ENCODE measurements around the gene NAP1L1.

DNA sequence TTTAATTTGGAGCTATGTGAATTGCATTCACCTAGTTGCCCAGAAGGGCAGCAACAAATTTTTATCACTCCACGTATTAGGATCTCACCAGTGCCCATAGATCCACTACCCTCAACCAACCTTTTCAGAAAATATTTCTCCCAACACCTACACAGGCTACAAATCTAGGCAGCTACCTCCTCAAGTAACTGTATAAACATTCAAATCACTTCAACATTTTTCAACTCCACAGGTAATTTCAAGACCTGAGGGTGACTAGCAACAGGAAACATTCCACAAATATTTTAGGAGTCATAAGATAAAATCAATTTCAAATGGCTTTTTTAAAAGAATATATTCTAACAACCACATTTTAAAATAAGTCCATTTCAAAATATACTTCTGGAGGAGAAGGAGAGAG is 65.8 kb downstream of the NAP1L1 start:
- TF ChIP-seq, protein P1, sequence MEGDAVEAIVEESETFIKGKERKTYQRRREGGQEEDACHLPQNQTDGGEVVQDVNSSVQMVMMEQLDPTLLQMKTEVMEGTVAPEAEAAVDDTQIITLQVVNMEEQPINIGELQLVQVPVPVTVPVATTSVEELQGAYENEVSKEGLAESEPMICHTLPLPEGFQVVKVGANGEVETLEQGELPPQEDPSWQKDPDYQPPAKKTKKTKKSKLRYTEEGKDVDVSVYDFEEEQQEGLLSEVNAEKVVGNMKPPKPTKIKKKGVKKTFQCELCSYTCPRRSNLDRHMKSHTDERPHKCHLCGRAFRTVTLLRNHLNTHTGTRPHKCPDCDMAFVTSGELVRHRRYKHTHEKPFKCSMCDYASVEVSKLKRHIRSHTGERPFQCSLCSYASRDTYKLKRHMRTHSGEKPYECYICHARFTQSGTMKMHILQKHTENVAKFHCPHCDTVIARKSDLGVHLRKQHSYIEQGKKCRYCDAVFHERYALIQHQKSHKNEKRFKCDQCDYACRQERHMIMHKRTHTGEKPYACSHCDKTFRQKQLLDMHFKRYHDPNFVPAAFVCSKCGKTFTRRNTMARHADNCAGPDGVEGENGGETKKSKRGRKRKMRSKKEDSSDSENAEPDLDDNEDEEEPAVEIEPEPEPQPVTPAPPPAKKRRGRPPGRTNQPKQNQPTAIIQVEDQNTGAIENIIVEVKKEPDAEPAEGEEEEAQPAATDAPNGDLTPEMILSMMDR (IDR thresholded peaks at IDR 0.05; ENCODE audit: low read length), result no peak
- TF ChIP-seq EZH2 (IDR thresholded peaks at IDR 0.05; ENCODE audit: borderline replicate concordance, low read length), result no peak

Measured in OCI-LY1 (cell line).